Upper lobe of left lung (tissue), 4 donors: ENCODE results near the gene UBTD2.

Experiments
- POLR2A ChIP-seq, 4 donors: fragments of 450-650 bp; IDR thresholded peaks; one replicate each; pipeline ENCODE4 v1.5.1; 2016 to 2017; ENCODE audit warnings: antibody characterized with exemption in 4 of 4, mild to moderate bottlenecking in 2 of 4
- TF ChIP-seq, protein P1 (sequence below), 6 experiments: fragments of 450-650 bp in 4 of 6; fragments of 200-600 bp in 2 of 6; sonication (generic) in 2 of 6; IDR thresholded peaks; one replicate each; pipeline ENCODE4 v1.5.1; 2016 to 2019; ENCODE audit warnings: antibody characterized with exemption in 6 of 6

GRCh38 chr5:172321593-172321992 is 38.0 kb upstream of the UBTD2 start:
- TF ChIP-seq POLR2A (IDR thresholded peaks at IDR 0.05), result no peak
- TF ChIP-seq, protein P1, sequence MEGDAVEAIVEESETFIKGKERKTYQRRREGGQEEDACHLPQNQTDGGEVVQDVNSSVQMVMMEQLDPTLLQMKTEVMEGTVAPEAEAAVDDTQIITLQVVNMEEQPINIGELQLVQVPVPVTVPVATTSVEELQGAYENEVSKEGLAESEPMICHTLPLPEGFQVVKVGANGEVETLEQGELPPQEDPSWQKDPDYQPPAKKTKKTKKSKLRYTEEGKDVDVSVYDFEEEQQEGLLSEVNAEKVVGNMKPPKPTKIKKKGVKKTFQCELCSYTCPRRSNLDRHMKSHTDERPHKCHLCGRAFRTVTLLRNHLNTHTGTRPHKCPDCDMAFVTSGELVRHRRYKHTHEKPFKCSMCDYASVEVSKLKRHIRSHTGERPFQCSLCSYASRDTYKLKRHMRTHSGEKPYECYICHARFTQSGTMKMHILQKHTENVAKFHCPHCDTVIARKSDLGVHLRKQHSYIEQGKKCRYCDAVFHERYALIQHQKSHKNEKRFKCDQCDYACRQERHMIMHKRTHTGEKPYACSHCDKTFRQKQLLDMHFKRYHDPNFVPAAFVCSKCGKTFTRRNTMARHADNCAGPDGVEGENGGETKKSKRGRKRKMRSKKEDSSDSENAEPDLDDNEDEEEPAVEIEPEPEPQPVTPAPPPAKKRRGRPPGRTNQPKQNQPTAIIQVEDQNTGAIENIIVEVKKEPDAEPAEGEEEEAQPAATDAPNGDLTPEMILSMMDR (IDR thresholded peaks at IDR 0.05), result no peak
